Measurements from ENCODE around the gene CLECL1. TPM values are rescaled to one million over a fixed set of nuclear protein-coding genes. Genes with fewer than 3 reads are reported as not detected.
"Not testable (repeated sequence)": the region's sequence is repeated elsewhere in the genome, so short reads cannot be mapped to it uniquely, and the experiment has no call there.

CLECL1 gene
- total RNA-seq, 2 donors from 2014 or later = 1.3 to 2.8 TPM

DNA sequence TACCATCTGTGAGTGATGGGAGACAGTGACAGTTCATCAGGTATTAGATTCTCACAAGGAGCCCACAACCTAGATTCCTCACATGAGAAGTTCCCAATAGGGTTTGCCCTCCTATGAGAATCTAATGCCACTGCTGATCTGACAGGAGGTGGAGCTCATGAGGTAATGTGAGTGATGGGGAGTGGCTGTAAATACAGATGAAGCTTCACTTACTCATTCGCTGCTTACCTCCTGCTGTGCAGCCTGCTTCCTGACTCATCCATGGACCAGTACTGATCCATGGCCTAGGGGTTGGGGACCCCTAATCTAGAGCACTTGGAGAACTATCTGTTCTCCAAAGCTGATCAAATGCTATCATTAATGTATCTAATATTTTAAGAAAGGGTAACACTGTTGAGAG is 45.7 kb downstream of the CLECL1 start:
- H3K27me3 Mint-ChIP-seq = no peaks in the 10 kb centered on the region
- peaks cover 57 to 78% of the 10 kb centered on the region in 2 donors for H3K4me1 Mint-ChIP-seq (ENCODE audit: low read depth in 2 of 2)
- H3K36me3 Mint-ChIP-seq = peaks cover 71% of the 10 kb centered on the region
- peaks cover 13% of the 10 kb centered on the region for H3K9me3 Mint-ChIP-seq
- DNase-seq (ENCODE audit: low spot score) = no peak
- peak overlapping the region; percentile 15 for H3K4me3 Mint-ChIP-seq
- no peak overlapping the region for H3K27ac Mint-ChIP-seq
- ATAC-seq = peak; percentile 68 to 85

DNA sequence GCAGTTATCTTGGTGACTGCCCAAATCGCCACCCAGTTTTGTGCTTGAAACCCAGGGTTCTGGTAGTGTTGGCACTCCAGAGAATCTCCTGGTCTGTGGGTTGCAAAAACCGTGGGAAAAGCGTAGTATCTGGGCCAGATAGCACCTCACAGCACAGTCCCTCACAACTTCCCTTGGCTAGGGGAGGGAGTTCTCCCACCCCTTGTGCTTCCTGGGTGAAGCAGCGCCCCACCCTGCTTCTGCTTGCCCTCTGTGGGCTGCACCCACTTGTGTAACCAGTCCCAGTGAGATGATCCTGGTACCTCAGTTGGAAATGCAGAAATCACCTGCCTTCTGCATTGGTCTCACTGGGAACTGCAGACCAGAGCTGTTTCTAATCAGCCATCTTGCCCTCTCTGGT is 47.0 kb downstream of the CLECL1 start:
- no peak for DNase-seq (ENCODE audit: low spot score)
- Mint-ChIP-seq H3K9me3 (peaks cover 13% of the 10 kb centered on the region), H3K27ac (peak overlapping the region; percentile 70 to 85), H3K27me3 (no peaks in the 10 kb centered on the region), H3K4me1 (ENCODE audit: low read depth in 2 of 2) (peaks cover 50 to 72% of the 10 kb centered on the region in 2 donors), H3K36me3 (peaks cover 69% of the 10 kb centered on the region), H3K4me3 (peak overlapping the region; percentile 54)
- ATAC-seq = no peak

GRCh38 chr12:9685366-9685765 is 47.5 kb downstream of the CLECL1 start:
- peaks cover 13% of the 10 kb centered on the region for H3K9me3 Mint-ChIP-seq
- peak; percentile 59 to 76 for ATAC-seq
- H3K27me3 Mint-ChIP-seq; DNase-seq (ENCODE audit: low spot score): not testable (repeated sequence)
- H3K36me3 Mint-ChIP-seq = peaks cover 71% of the 10 kb centered on the region
- peak overlapping the region; percentile 42 for H3K4me3 Mint-ChIP-seq
- H3K27ac Mint-ChIP-seq = peak overlapping the region; percentile 70 to 85
- peaks cover 48 to 67% of the 10 kb centered on the region in 2 donors for H3K4me1 Mint-ChIP-seq (ENCODE audit: low read depth in 2 of 2)

- peaks cover 22% of the 10 kb centered on the region for H3K9me3 Mint-ChIP-seq
- DNase-seq (ENCODE audit: low spot score); ATAC-seq; H3K27me3 Mint-ChIP-seq; H3K4me3 Mint-ChIP-seq: not testable (repeated sequence)
- peaks cover 71% of the 10 kb centered on the region for H3K36me3 Mint-ChIP-seq
- peaks cover 57 to 73% of the 10 kb centered on the region in 2 donors for H3K4me1 Mint-ChIP-seq (ENCODE audit: low read depth in 2 of 2)
- peak overlapping the region; percentile 70 to 85 for H3K27ac Mint-ChIP-seq
Observed at GRCh38 chr12:9682949-9683348, 49.9 kb downstream of the CLECL1 start.

- not testable (repeated sequence) for H3K27me3 Mint-ChIP-seq; ATAC-seq; DNase-seq (ENCODE audit: low spot score); H3K4me3 Mint-ChIP-seq
- H3K36me3 Mint-ChIP-seq = peaks cover 75% of the 10 kb centered on the region
- peaks cover 22% of the 10 kb centered on the region for H3K9me3 Mint-ChIP-seq
- peaks cover 58 to 76% of the 10 kb centered on the region in 2 donors for H3K4me1 Mint-ChIP-seq (ENCODE audit: low read depth in 2 of 2)
- H3K27ac Mint-ChIP-seq = peak overlapping the region; percentile 70 to 85
Observed at GRCh38 chr12:9682508-9682907, 50.4 kb downstream of the CLECL1 start.

DNA sequence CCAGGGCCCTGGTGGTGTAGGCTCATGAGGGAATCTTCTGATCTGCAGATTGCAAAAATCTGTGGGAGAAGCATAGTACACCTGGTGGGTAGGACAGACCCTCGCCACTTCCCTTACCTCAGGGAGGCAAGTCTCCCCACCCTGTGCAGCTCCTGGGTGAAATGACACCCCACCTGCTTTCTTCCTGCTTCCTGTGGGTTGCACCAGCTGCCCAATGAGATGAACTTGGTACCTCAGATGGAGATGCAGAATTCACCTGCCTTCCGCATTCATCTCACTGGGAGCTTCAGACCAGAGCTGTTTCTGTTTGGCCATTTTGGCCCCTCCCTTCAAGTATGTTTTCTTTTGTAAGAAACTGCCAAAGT is 58.7 kb downstream of the CLECL1 start:
- Mint-ChIP-seq H3K4me3 (peak overlapping the region; percentile 89), H3K36me3 (peaks cover 56% of the 10 kb centered on the region), H3K27me3 (no peaks in the 10 kb centered on the region), H3K9me3 (no peaks in the 10 kb centered on the region), H3K4me1 (ENCODE audit: low read depth in 2 of 2) (peaks cover 69 to 83% of the 10 kb centered on the region in 2 donors), H3K27ac (peak overlapping the region; percentile 88 to 92)
- ATAC-seq (no peak), DNase-seq (ENCODE audit: low spot score) (no peak)

- ATAC-seq (peak; percentile 71), DNase-seq (ENCODE audit: low spot score) (no peak)
- Mint-ChIP-seq H3K9me3 (no peaks in the 10 kb centered on the region), H3K36me3 (peaks cover 55% of the 10 kb centered on the region), H3K4me3 (peak overlapping the region; percentile 89), H3K4me1 (ENCODE audit: low read depth in 2 of 2) (peaks cover 71 to 84% of the 10 kb centered on the region in 2 donors), H3K27me3 (no peaks in the 10 kb centered on the region), H3K27ac (peak overlapping the region; percentile 88 to 92)
Observed at GRCh38 chr12:9673404-9674225, 59.3 kb downstream of the CLECL1 start.

Other genes starting within 250 kb of the CLECL1 start
- 10 to 100 TPM; 10.5 to 23.9 TPM for gene KLRB1, start 125.2 kb downstream of the CLECL1 start, total RNA-seq
- gene CLEC2D, start 63.4 kb downstream of the CLECL1 start, total RNA-seq = 100 to 1,000 TPM in 1 of 2 donors, 10 to 100 TPM in 1; 95.2 to 122 TPM
- gene CD69, start 27.8 kb upstream of the CLECL1 start, total RNA-seq = 10 to 100 TPM; 53.6 to 55.6 TPM
- 1 to 10 TPM; 1.7 to 2.1 TPM for gene KLRF1, start 94.4 kb upstream of the CLECL1 start, total RNA-seq
- 10 to 100 TPM; 26.7 to 70.3 TPM for gene CLEC2B, start 136.3 kb upstream of the CLECL1 start, total RNA-seq
- not detected for gene KLRF2, start 148.4 kb upstream of the CLECL1 start, total RNA-seq
- gene CLEC2A, start 199.3 kb upstream of the CLECL1 start, total RNA-seq = not detected
- gene CLEC12A, start 238.3 kb upstream of the CLECL1 start, total RNA-seq = 1 to 10 TPM; 2.0 to 4.8 TPM